ENCODE results near the gene VRK1. TPM values are rescaled to one million over a fixed set of nuclear protein-coding genes. Genes with fewer than 3 reads are reported as not detected.

The VRK1 gene
- total and polyA plus RNA-seq, 2 of the 8 experiments (the other 6 are each of a cell fraction or from before 2014, with no cell fraction given) = 24.2 to 64.8 TPM

GRCh38 chr14:96893966-96894622 is 96.9 kb downstream of the VRK1 start (continued):
- TF ChIP-seq TAF7 (optimal IDR thresholded peaks at IDR 0.05; ENCODE audit: borderline replicate concordance, low read depth, low read length) (no peak), CBX8 (IDR thresholded peaks at IDR 0.05; ENCODE audit: borderline replicate concordance, low read depth, low read length) (no peak)

Measured in H1 (cell line).